Stimulated activated CD4-positive, alpha-beta T cell treated with anti-CD3 and anti-CD28 coated beads, Interleukin-1b, Interleukin-23, amount 100 ng/mL, for 24 hours (primary cell): ENCODE measurements around the gene KLHL8.

ENCODE experiments used
- DNase-seq, 4 experiments: peaks; one replicate each; pipeline ENCODE4 v3.0.0-alpha.2; 2020; ENCODE audit warnings: low read depth in 4 of 4, low spot score in 1 of 4

KLHL8 gene

DNA sequence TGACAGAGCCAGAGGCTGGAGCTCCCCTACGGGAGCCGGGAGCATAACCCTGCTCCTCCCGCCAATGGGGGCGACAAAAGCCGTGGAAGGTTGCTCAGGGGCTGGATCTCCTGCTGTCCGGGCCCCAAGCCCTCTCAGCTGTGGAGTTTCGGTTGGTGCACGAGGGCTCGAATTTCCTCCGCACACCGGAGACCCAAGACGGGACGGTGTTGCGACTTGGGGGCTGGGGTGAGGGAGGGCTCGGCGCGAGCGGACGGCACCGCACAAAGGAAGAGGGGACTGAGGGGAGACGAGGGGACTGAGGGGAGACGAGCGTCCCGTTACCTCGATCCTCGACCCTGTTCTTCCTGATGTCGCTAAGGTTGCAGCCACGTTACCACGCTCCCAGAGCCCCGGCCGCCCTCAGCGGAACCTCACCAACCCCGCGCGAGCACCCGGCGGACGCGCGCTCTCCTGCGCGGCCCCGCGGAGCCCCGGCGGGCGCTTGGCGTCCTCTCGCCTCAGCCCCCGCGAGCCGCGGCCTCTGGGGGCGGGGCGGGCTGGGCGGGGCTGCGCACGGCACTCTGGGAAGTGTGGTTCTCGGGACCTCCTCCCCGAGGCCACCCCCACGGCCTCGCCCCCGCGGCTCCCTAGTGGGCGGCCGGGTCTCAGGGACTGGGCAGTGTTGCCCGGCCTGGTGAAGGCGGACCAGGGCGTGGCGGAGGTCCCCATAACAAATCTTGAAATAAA, at the start of gene KLHL8:
TSS of gene KLHL8 (minus strand) at position 525 of the 729 bp plus-strand sequence. CDS start 25,079 bp downstream, outside the sequence.
- DNase-seq, result peak; percentile 60 to 83 (median 68)

DNA sequence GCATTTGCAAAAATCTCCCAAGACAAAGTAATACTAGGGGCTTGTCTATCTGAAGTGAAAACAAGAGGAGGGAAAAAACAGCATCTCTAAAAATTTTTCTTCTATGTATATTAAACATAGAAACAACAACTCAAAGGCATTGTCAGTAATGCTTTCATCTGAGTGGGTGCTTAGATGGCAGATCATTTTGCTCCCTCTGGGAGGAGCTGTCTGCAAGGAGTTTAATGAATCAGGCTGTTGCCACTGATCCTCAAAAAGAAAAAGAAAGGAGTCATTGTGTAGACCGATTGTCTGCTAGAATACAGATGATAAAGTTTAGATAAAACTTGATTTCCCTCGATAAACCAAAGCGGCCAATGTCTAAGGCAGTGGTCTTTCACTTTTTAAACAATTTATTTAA, 49.7 kb upstream of the KLHL8 start:
- no peak for DNase-seq

DNA sequence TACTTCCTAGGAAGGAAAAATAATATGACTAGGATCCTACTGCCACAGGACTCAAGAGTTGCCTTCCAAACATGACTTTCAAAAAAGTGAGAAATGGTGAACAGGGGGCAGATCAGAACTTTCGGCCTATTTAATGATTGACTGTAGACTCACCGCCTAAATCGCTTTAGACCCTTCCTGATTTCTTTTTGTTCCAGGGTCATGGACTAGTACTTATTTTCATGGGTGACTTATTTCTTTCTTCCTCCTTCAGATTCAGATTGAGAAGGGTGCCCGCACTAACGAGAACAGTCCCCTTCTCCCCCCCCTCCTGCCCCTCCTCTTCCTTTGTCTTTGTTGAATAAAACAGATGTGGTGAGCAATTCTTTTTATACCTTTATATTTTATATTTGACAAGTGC, 48.0 kb upstream of the KLHL8 start:
- no peak for DNase-seq

DNA sequence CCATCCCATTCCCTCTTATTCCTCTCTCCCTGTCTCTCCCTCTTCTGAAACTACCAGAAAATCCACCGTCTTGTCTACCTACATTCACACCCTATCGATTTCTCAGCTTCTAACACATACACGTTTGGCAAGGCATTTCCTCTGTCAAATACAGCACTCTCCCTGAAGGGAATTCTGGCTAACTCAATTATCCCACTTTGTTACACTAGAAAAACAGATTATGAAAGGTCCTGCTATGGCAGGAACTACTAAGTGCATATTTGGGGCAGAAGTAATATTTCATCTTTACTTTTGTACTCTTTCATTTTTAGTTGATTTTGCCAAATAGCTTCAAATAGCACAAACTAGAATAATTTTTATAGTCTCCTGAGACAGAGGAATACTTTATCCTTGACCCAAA, 46.6 kb upstream of the KLHL8 start:
- DNase-seq, result no peak

DNA sequence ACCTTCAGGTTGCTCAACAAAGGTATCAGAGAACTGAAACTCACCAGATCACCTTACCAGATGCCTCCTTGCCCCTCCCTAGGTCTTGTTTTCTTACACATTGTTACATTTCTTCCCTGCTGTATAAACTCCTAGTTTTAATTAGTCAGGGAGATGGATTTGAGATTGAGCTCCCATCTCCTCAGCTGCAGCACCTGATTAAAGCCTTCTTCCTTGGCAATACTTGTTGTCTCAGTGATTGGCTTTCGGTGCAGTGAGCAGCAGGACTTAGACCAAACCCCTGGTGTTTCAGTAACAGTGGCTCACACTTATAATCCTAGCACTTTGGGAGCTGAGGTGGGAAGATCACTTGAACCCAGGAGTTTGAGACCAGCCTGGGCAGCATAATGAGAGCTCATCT, 42.5 kb upstream of the KLHL8 start:
- DNase-seq, result no peak

DNA sequence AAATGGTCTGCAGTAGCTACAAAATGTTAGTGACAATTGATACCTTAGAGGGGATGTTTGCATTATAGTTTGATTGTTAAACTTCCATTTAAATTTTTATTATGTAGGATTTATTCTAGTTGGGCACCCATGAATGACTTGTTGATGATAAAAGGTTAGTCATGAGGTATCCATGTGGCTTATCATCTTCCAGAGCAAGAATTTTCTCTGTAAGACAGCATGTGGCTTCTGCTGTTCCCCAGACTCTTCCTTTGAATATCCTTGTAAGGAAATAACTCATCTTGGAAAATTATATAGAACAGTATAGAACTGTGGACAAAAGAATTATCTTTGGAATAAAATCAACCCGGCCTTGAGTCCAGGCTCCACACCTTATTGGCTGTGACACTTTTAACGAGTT, 40.1 kb upstream of the KLHL8 start:
- DNase-seq, result no peak

DNA sequence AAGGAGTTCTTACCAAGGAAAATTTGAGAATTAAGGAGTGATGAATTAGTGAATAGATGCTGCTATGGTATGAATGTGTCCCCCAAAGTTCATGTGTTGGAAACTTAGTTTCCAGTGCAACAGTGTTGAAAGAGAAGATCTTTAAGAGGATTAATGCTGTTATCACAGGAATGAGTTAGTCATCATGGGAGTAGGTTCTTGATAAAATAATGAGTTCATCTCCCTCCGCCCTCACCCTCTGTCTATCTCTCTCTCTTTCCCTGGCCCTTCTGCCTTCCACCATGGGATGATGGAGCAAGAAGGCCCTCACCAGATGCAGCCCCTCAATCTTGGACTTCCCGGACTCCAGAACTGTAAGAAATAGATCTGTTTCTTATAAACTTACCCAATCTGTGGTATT, 38.3 kb upstream of the KLHL8 start:
- DNase-seq, result no peak

DNA sequence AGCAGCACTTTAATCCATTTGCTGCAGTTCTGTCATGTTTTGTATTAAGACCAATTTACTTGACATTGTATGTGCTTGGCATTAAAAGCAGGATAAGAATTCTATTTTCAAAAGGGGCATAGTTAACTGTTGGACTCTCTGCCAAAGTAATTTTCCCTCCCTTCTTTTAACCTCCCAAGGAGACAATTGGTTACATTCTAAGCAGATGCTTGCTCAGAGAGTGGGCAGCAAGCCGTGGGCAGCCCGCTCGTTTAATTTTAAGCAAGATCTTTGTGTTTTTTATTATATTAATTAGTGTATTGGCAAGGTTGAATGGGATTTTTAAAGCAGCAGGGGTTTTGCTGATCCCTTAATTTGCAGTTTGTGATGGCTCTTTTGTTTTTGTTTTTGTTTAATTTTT, 37.1 kb upstream of the KLHL8 start:
- no peak for DNase-seq

DNA sequence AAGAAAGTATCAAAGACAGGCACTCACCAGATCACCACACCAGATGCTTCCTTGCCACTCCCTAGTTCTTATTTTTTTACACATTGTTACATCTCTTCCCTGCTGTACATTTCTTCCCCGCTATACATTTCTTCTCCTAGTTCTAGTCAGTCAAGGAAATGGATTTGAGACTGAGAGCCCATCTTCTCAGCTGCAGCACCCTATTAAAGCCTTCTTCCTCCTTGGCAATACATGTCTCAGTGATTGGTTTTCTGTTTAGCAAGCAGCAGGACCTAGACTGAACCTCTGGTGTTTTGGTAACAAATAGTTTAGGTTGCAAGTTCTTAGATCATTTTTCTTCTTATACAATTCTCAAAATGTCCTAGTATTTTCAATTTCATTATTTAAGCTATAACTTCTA, 35.3 kb upstream of the KLHL8 start:
- no peak for DNase-seq

DNA sequence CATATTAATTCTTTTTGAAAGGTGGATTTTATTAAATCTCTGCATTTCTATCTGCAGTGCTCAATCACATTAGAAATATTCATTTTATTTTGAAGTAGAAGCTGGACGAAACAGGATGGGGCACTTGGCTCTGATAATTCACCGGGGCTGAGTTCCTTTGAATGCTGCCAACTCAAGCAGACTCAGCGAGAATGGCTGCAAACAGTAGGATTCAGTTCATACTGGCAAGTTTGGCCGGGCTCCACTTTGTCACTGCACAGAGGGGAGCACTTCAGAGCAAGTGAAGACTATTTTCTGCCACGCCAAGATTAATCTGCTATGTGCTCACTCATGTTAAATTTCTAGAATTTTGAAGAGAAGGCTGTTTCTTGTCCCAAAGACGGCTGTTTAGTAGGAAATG, 30.7 kb upstream of the KLHL8 start:
- DNase-seq, result no peak

DNA sequence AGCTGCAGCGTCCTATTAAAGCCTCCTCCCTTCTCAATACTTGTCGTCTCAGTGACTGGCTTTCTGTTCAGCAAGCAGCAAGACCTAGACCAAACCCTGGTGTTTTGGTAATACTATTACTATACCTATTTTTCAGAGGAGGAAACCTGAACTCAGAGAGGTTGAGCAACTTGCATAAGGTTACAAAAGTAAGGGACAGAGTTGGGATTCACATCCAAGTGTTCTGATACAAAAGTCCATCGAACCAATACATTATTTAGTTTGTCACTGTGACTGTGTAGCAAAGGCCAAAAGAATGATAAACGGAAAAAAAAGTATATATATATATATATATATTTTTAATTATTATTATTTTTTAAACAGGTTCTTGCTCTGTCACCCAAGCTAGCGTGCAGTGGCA, 29.9 kb upstream of the KLHL8 start:
- no peak for DNase-seq

DNA sequence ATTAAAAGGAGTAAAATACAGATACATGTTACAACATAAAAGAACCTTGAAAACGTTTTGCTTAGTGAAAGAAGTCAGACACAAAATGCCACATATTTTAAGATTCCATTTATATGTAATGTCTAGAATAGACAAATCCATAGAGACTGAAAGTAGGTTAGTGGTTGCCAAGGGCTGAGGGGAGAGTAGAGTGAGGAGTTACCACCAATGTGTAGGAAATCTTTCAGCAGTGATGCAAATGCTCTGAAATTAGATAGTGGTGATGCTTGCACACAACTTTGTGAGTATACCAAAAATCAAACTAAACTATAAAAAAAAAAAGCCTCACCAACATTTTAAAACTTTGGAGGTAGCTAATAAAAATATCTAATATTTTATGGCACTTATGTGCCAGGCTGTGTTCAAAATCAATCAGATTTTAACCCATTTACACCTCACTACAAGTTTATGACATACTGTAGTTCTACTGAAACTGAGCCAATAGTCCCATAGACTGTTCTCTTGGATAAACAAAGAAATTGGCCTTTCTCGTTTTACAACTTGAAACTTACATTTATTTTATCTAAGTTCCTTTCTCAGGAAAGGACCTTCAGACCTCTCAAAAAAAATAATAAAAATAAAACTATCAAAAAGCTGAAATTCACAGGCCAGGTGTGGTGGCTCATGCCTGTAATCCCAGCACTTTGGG, 29.1 kb upstream of the KLHL8 start:
- no peak for DNase-seq

DNA sequence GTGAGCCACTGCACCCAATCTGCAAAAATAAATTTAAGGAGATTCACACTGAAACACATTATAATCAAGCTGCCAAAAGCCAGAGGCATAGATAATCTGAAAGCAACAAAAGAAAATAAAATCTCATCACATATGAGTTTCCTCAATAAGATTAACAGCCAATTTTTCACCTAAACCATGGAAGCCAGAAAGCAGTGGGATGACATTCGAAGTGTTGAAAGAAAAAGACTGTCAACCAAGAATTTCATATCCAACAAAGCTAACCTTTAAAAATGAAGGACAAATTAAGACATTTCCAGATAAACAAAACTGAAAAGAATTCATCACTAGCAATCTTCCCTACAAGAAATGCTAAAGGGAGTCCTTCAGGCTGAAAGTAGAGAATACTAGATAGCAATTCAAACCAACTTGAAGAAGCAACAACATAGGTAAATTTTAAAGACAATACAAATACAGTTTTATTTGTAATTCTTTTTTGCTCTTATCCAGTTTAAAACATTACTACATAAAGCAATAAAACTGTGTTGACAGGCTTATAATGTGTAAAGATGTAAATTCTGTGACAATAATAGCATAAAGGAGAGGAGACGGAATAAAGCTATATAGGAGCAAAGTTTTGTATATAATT, 23.1 kb upstream of the KLHL8 start:
- DNase-seq, result no peak

DNA sequence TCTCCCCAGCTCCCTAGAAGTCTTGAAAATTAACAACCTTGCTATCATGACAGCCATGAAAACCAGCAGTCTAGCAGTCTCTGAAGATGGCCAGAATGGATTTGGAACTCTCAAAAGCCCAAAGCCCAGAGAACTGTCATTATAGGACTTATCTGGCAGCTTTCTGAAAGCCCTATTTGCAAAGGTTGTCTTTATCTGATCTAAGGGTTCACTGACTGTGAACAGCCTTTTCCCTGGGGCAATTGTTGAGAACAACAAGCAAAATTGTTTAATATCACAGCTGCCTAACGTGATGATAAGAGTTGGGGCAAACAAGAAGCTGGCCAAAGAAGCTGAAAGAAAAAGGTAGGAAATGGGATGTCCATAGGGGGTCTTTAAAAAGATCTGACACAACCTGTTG, 20.9 kb upstream of the KLHL8 start:
- no peak for DNase-seq

DNA sequence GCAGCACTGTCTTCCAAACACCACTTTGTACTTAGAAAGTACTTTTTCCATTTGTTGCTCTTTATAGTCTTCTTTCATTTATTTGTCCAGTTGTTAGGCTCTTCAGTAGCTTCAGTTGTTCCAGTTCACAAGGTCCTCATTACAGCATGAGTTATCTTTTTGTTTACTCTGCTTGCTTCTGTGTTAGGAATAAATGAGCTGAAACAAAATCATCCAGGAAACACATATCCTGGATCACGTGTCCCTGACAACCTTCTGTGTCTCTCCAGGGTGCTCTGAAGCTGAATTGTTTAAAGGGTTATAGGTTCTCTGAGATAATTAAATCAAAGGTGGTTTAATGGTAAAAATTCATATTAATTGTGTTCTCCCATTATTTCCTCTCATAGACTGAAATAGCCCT, 19.9 kb upstream of the KLHL8 start:
- no peak for DNase-seq

DNA sequence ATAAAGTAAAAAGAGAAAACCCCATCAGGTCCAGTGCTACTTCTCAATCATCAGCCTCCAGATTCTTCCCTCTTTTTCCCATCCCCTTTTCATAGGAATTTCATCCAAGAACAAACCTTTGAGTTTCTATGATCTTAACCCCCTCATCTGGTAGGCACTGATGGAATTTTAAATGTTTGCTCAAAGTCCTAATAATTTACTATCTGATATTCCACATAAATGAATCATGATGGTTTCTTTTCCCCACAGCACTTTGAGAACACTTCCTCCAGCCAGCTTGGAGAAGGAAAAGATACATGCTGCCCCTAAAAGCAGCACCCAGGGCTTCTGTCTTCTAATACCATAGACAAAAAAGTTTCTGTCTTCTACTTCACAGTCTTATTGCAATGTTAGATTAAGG, 19.4 kb upstream of the KLHL8 start:
- no peak for DNase-seq

DNA sequence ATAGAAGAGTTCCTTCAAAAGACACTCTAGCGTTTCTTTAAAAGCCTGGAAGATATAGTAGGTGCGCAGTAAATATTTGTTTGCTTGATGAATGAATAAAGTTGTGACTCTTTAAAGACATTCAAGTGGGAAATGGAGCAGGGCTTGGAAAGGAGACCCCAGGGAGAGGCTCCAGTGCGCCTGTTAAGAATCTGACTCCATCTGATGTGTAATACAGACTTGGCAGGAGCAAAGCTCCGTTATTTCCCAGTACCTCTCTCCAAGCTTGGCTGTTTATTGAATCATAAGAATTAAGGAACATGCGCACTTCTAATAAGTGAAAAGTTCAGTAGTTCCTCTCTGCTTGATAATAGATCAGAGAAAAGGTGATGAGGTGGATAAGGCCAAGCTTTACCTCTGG, 18.8 kb upstream of the KLHL8 start:
- DNase-seq, result no peak

DNA sequence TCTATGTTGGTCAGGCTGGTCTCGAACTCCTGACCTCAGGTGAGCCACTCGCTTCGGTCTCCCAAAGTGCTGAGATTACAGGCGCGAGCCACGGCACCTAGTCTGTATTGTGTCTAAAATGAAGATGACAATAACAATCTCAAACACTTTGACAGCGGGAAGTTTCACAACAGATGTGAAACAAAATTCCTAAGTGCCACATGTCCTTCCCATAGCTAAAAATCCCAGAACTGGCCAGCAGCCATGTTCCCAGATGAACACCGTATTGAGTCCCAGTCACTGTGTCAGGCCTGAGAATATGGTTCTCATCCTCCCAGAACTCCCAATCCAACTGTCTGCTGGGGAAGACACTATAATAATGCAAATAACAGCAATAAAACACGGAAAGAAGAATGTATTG, 16.4 kb upstream of the KLHL8 start:
- no peak for DNase-seq

DNA sequence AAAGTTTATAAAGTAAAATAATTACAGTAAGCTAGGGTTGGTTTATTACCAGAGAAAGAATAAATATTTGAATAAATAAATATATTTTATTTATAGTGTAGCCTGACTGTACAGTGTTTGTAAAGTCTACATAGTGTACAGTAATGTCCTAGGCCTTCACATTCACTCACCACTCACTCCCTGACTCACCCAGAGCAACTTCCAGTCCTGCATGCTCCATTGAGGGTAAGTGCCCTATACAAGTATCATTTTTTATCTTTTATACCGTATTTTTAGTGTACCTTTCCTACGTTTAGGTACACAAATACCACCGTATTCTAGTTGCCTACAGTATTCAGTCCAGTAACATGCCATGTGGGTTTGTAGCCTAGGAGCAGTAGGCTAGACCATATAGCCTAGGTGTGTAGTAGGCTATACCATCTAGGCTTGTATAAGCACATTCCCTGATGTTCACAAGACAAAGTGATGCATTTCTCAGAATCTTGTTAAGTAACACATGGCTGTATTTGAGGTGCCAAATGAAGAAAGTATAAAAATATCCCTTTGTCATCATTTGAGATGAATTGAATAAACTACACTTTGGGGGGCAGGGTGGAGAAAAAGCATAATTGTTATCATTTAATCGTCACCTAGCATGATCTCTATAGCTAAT, 14.7 kb upstream of the KLHL8 start:
- DNase-seq, result no peak

DNA sequence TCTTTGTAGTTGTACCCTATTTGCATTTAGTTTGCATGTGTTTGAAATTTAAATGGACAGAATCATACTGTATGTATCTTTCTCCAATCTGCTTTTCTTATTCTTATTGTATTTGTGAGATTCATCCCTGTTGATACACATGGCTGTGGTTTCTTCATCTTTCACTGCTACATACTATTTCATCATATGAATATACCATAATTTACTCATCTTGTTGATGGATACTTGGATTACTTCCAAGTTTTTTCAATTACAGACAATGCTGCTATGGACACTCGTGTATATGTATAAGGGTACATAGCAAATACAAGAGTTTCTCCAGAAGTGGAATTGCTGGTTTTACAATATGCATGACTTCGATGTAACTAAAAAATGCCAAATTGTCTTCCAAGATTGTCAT, 11.8 kb upstream of the KLHL8 start:
- no peak for DNase-seq

DNA sequence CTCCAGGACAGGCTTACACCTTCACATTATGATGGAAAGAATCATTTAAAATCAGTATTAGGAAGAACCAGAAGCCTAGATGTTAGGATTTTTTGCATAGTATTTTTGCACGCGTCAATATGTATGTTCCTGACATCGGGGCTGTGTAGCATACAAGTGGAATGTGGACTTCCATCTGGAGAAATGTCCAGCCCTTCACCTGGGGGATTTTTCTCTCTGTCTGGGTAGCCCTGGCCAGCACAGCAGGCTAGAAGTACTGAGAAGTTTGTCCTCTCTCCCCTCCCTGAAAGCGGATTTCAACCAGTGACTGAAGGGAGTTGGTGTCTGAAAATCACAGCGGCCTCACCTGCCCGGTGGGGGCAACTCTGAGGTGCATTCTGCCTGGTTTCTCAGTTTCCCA, 10.4 kb upstream of the KLHL8 start:
- no peak for DNase-seq

DNA sequence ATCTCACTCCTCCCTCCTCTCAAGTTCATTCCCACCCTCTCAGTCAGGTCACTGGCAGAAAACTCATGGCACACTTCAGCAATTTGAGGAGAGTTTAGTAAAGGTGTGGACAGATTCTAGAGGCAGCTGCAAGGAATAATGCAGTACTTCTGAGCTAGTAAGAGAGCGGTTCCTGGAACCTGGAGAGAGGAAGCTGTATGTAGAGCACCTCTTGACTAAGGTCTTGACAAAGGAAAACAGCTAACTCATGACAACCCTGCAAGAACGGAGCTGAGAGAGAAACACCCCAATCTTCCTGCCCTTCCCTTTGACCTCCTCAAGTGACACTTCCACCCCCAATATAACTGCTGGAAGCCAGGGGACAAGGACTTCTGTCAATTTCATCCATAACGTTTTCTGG, 9.6 kb upstream of the KLHL8 start:
- DNase-seq, result no peak
